ENCODE measurements around the gene KIF6. TPM values are rescaled to one million over a fixed set of nuclear protein-coding genes. Genes with fewer than 3 reads are reported as not detected.

The KIF6 gene
- total RNA-seq, 4 donors from 2014 or later = 0.26 to 1.8 (median 1.6) TPM; not detected in 1

GRCh38 chr6:39304951-39305350 lies 420.3 kb downstream of the KIF6 start:
- Histone ChIP-seq H3K27me3 (no peaks in the 10 kb centered on the region), H3K4me3 (no peak overlapping the region), H3K36me3 (no peaks in the 10 kb centered on the region), H3K27ac (no peak overlapping the region), H3K4me1 (no peaks in the 10 kb centered on the region), H3K9me3 (no peaks in the 10 kb centered on the region)
- intact Hi-C loops (cut with DNase I; ENCODE audit: low total_unique reads) = no loop called here
- no peak for TF ChIP-seq POLR2A (IDR thresholded peaks at IDR 0.05)
- no peak for DNase-seq

- no peak overlapping the region for H3K4me3 ChIP-seq
- H3K27me3 ChIP-seq = no peaks in the 10 kb centered on the region
- no peaks in the 10 kb centered on the region for H3K4me1 ChIP-seq
- intact Hi-C loops (cut with DNase I; ENCODE audit: low total_unique reads) = no loop called here
- DNase-seq = no peak
- H3K27ac ChIP-seq = no peak overlapping the region
- H3K9me3 ChIP-seq = no peaks in the 10 kb centered on the region
- TF ChIP-seq POLR2A (IDR thresholded peaks at IDR 0.05) (no peak), CTCF (IDR thresholded peaks at IDR 0.05) (no peak)
- no peaks in the 10 kb centered on the region for H3K36me3 ChIP-seq
Observed at GRCh38 chr6:39303425-39304153, 421.6 kb downstream of the KIF6 start.

DNA sequence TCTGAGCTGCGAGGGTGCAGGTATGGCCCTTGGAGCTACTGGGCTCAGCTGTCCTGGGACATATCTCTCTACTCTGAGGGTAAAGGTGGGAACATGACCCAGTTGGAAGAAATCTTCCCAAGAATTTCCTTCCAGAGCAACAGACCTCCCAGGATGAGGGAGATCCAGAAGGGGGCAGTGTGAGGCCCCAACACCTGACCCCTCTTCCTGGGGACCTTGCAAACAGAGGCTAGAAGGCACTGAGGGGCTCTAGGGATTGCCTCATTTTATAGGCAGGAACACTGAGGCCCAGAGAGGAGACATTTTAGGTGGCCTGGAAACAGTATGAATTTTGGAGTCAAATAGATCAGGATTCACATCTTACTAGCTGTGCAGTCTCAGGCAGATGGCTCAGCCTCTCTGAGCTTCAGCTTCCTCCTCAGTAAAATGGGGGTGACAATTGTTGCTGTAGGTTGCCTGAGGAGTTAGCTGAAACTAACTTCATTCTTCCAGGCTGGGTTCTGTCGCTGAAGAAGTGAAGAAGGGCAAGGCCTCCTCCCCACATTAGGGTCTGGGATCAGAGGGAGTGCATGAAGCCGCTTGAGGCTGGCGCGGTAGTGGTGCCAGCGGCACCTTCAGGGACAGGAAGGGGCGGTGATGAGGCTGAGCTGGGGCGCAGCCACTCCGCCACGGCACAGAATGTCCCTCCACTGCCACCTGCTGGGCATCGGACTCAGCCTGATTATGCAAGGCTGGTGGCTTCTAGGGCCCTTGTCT lies 422.4 kb downstream of the KIF6 start:
- DNase-seq = peak; percentile 34 to 49
- intact Hi-C loops (cut with DNase I; ENCODE audit: low total_unique reads) = no loop called here
- Histone ChIP-seq H3K27ac (no peak overlapping the region), H3K4me3 (no peak overlapping the region), H3K36me3 (no peaks in the 10 kb centered on the region), H3K27me3 (no peaks in the 10 kb centered on the region), H3K9me3 (no peaks in the 10 kb centered on the region), H3K4me1 (no peaks in the 10 kb centered on the region)
- TF ChIP-seq CTCF (IDR thresholded peaks at IDR 0.05) = peak; percentile 47 to 72 (median 60)
- TF ChIP-seq POLR2A (IDR thresholded peaks at IDR 0.05) = no peak

- intact Hi-C loops (cut with DNase I; ENCODE audit: low total_unique reads) = no loop called here
- Histone ChIP-seq H3K27ac (no peak overlapping the region), H3K27me3 (no peaks in the 10 kb centered on the region), H3K4me3 (no peak overlapping the region), H3K4me1 (no peaks in the 10 kb centered on the region), H3K36me3 (no peaks in the 10 kb centered on the region), H3K9me3 (no peaks in the 10 kb centered on the region)
- TF ChIP-seq POLR2A (IDR thresholded peaks at IDR 0.05) (no peak), CTCF (IDR thresholded peaks at IDR 0.05) (no peak)
- no peak for DNase-seq
Observed at GRCh38 chr6:39302011-39302410, 423.2 kb downstream of the KIF6 start.

- intact Hi-C loops (cut with DNase I; ENCODE audit: low total_unique reads) = no loop called here
- no peak for DNase-seq
- Histone ChIP-seq H3K36me3 (no peaks in the 10 kb centered on the region), H3K27me3 (no peaks in the 10 kb centered on the region), H3K4me1 (no peaks in the 10 kb centered on the region), H3K27ac (no peak overlapping the region), H3K4me3 (no peak overlapping the region), H3K9me3 (no peaks in the 10 kb centered on the region)
- TF ChIP-seq POLR2A (IDR thresholded peaks at IDR 0.05) = no peak
- no peak for TF ChIP-seq CTCF (IDR thresholded peaks at IDR 0.05)
Observed at GRCh38 chr6:39301606-39302005, 423.6 kb downstream of the KIF6 start.

Data from uterus (tissue), 4 donors.